Activated CD4-positive, alpha-beta T cell treated with anti-CD3 and anti-CD28 coated beads, Interleukin-2, amount 10 ng/mL, durations not matched to agents 7 days and 5 days (primary cell): ENCODE measurements around the gene GPR82. TPM values are rescaled to one million over a fixed set of nuclear protein-coding genes. Genes with fewer than 3 reads are reported as not detected.

Experiments
- CTCF ChIA-PET: fragments of 350-600 bp; sonication (Branson Sonifier 250); formaldehyde crosslinking; loops from one replicate; lab custom pipeline; 2021; ENCODE audit warnings: antibody characterized with exemption; lab: Charles Lee
- POLR2A ChIA-PET: fragments of 350-600 bp; sonication (Branson Sonifier 250); formaldehyde crosslinking; loops from one replicate; lab custom pipeline; 2021; ENCODE audit warnings: antibody characterized with exemption; lab: Charles Lee
- DNase-seq: peaks from one replicate; pipeline ENCODE4 v3.0.0-alpha.2; 2020
- H3K27ac Mint-ChIP-seq: one replicate; pipeline ENCODE4 v1.8.0; 2021; ENCODE audit warnings: mild to moderate bottlenecking, moderate library complexity, mixed read lengths
- H3K27me3 Mint-ChIP-seq: one replicate; pipeline ENCODE4 v1.8.0; 2021; ENCODE audit warnings: mixed read lengths
- H3K36me3 Mint-ChIP-seq: one replicate; pipeline ENCODE4 v1.8.0; 2021; ENCODE audit warnings: low read depth, mixed read lengths
- H3K4me1 Mint-ChIP-seq: one replicate; pipeline ENCODE4 v1.8.0; 2021; ENCODE audit warnings: mixed read lengths
- H3K4me3 Mint-ChIP-seq: one replicate; pipeline ENCODE4 v1.8.0; 2021; ENCODE audit warnings: mild to moderate bottlenecking, moderate library complexity, mixed read lengths
- H3K9me3 Mint-ChIP-seq: one replicate; pipeline ENCODE4 v1.8.0; 2021; ENCODE audit warnings: mixed read lengths
- total RNA-seq, 2 experiments: library from RNA; stranded (reverse); gene quantifications; one replicate each; pipeline ENCODE4 v1.2.3, GENCODE V29; 2021

The GPR82 gene
- total RNA-seq, 2 experiments from 2014 or later, result not detected

- H3K27ac Mint-ChIP-seq, result no peak overlapping the region
- CTCF ChIA-PET, result no interaction called here
These were observed 1.8 kb upstream of the GPR82 start for GRCh38 chrX:41722214-41722613.

GRCh38 chrX:41722816-41723618, 964 bp upstream of the GPR82 start:
- no peak overlapping the region for H3K4me3 Mint-ChIP-seq
- ChIA-PET CTCF (interaction anchor here (1.1 kb wide), 1 partner anchor 12 kb away, joined by 5 read pairs; no protein-coding TSS in a partner anchor), POLR2A (no interaction called here)
- H3K9me3 Mint-ChIP-seq, result peaks cover 19% of the 10 kb centered on the region
- H3K27me3 Mint-ChIP-seq, result no peaks in the 10 kb centered on the region
- no peak for DNase-seq
- no peak overlapping the region for H3K27ac Mint-ChIP-seq
- H3K36me3 Mint-ChIP-seq, result peaks cover 37% of the 10 kb centered on the region
- peaks cover 37% of the 10 kb centered on the region for H3K4me1 Mint-ChIP-seq

More at GRCh38 chrX:41722214-41722613, 1.8 kb upstream of the GPR82 start:
- Mint-ChIP-seq H3K36me3 (peaks cover 42% of the 10 kb centered on the region), H3K27me3 (no peaks in the 10 kb centered on the region), H3K4me3 (no peak overlapping the region), H3K9me3 (peaks cover 19% of the 10 kb centered on the region), H3K4me1 (peaks cover 37% of the 10 kb centered on the region)
- POLR2A ChIA-PET, result no interaction called here
- no peak for DNase-seq

- Mint-ChIP-seq H3K27me3 (no peaks in the 10 kb centered on the region), H3K4me3 (no peak overlapping the region), H3K36me3 (peaks cover 4% of the 10 kb centered on the region), H3K27ac (no peak overlapping the region), H3K9me3 (no peaks in the 10 kb centered on the region), H3K4me1 (peaks cover 19% of the 10 kb centered on the region)
- ChIA-PET POLR2A (no interaction called here), CTCF (no interaction called here)
- DNase-seq, result no peak
These were observed 4.1 kb downstream of the GPR82 start for GRCh38 chrX:41728125-41728524.

- ChIA-PET CTCF (no interaction called here), POLR2A (no interaction called here)
- no peak overlapping the region for H3K4me3 Mint-ChIP-seq
- H3K27ac Mint-ChIP-seq, result no peak overlapping the region
- H3K27me3 Mint-ChIP-seq, result no peaks in the 10 kb centered on the region
- no peaks in the 10 kb centered on the region for H3K9me3 Mint-ChIP-seq
- no peaks in the 10 kb centered on the region for H3K36me3 Mint-ChIP-seq
- H3K4me1 Mint-ChIP-seq, result peaks cover 19% of the 10 kb centered on the region
- DNase-seq, result no peak
These were observed 6.1 kb downstream of the GPR82 start for GRCh38 chrX:41730081-41730480.

GRCh38 chrX:41732260-41732659, 8.3 kb downstream of the GPR82 start:
- CTCF ChIA-PET, result no interaction called here
- H3K27me3 Mint-ChIP-seq, result no peaks in the 10 kb centered on the region
- H3K9me3 Mint-ChIP-seq, result no peaks in the 10 kb centered on the region
- H3K27ac Mint-ChIP-seq, result no peak overlapping the region
- POLR2A ChIA-PET, result no interaction called here
- no peak for DNase-seq
- H3K4me1 Mint-ChIP-seq, result peaks cover 32% of the 10 kb centered on the region
- H3K4me3 Mint-ChIP-seq, result no peak overlapping the region
- H3K36me3 Mint-ChIP-seq, result peaks cover 3% of the 10 kb centered on the region

- ChIA-PET POLR2A (no interaction called here), CTCF (no interaction called here)
- Mint-ChIP-seq H3K36me3 (peaks cover 3% of the 10 kb centered on the region), H3K4me3 (peak overlapping the region; percentile 9), H3K27ac (peak overlapping the region; percentile 87), H3K4me1 (peaks cover 33% of the 10 kb centered on the region), H3K27me3 (no peaks in the 10 kb centered on the region), H3K9me3 (no peaks in the 10 kb centered on the region)
- peak; percentile 13 for DNase-seq
These were observed 10.0 kb downstream of the GPR82 start for GRCh38 chrX:41733939-41734338.

GRCh38 chrX:41734530-41734929, 10.5 kb downstream of the GPR82 start:
- Mint-ChIP-seq H3K4me1 (peaks cover 33% of the 10 kb centered on the region), H3K4me3 (peak overlapping the region; percentile 9), H3K27ac (peak overlapping the region; percentile 87), H3K36me3 (peaks cover 3% of the 10 kb centered on the region), H3K9me3 (no peaks in the 10 kb centered on the region), H3K27me3 (no peaks in the 10 kb centered on the region)
- peak; percentile 7 for DNase-seq
- CTCF ChIA-PET, result interaction anchor here (0.8 kb wide), 1 partner anchor 422 kb away, joined by 3 read pairs; no protein-coding TSS in a partner anchor
- POLR2A ChIA-PET, result no interaction called here

GRCh38 chrX:41737065-41737464, 13.1 kb downstream of the GPR82 start:
- H3K36me3 Mint-ChIP-seq, result peaks cover 3% of the 10 kb centered on the region
- no peak overlapping the region for H3K27ac Mint-ChIP-seq
- CTCF ChIA-PET, result no interaction called here

GRCh38 chrX:41739871-41740270, 15.9 kb downstream of the GPR82 start:
- Mint-ChIP-seq H3K4me3 (no peak overlapping the region), H3K9me3 (no peaks in the 10 kb centered on the region), H3K27me3 (no peaks in the 10 kb centered on the region), H3K27ac (no peak overlapping the region), H3K4me1 (peaks cover 20% of the 10 kb centered on the region), H3K36me3 (peaks cover 13% of the 10 kb centered on the region)
- DNase-seq, result no peak
- CTCF ChIA-PET, result interaction anchor here (1.2 kb wide), 1 partner anchor 20 kb away, joined by 3 read pairs; no protein-coding TSS in a partner anchor
- POLR2A ChIA-PET, result no interaction called here

More at GRCh38 chrX:41737065-41737464, 13.1 kb downstream of the GPR82 start:
- peaks cover 30% of the 10 kb centered on the region for H3K4me1 Mint-ChIP-seq
- H3K9me3 Mint-ChIP-seq, result no peaks in the 10 kb centered on the region
- POLR2A ChIA-PET, result no interaction called here
- no peaks in the 10 kb centered on the region for H3K27me3 Mint-ChIP-seq
- no peak overlapping the region for H3K4me3 Mint-ChIP-seq
- DNase-seq, result peak; percentile 49

GRCh38 chrX:41750716-41751115, 26.7 kb downstream of the GPR82 start:
- no peaks in the 10 kb centered on the region for H3K27me3 Mint-ChIP-seq
- no peaks in the 10 kb centered on the region for H3K9me3 Mint-ChIP-seq
- ChIA-PET CTCF (interaction anchor here (0.6 kb wide), 1 partner anchor 48 kb away, joined by 3 read pairs; no protein-coding TSS in a partner anchor), POLR2A (no interaction called here)
- DNase-seq, result no peak
- no peak overlapping the region for H3K27ac Mint-ChIP-seq
- H3K4me1 Mint-ChIP-seq, result no peaks in the 10 kb centered on the region
- no peak overlapping the region for H3K4me3 Mint-ChIP-seq
- peaks cover 4% of the 10 kb centered on the region for H3K36me3 Mint-ChIP-seq

GRCh38 chrX:41758401-41758800, 34.4 kb downstream of the GPR82 start:
- Mint-ChIP-seq H3K9me3 (no peaks in the 10 kb centered on the region), H3K27me3 (no peaks in the 10 kb centered on the region), H3K27ac (no peak overlapping the region), H3K4me3 (no peak overlapping the region), H3K36me3 (peaks cover 4% of the 10 kb centered on the region), H3K4me1 (no peaks in the 10 kb centered on the region)
- no peak for DNase-seq
- CTCF ChIA-PET, result no interaction called here
- POLR2A ChIA-PET, result no interaction called here

- peak; percentile 15 for DNase-seq
- no peaks in the 10 kb centered on the region for H3K4me1 Mint-ChIP-seq
- no peaks in the 10 kb centered on the region for H3K27me3 Mint-ChIP-seq
- H3K27ac Mint-ChIP-seq, result no peak overlapping the region
- no peak overlapping the region for H3K4me3 Mint-ChIP-seq
- H3K9me3 Mint-ChIP-seq, result no peaks in the 10 kb centered on the region
- H3K36me3 Mint-ChIP-seq, result peaks cover 3% of the 10 kb centered on the region
- CTCF ChIA-PET, result interaction anchor here (1.0 to 2.1 kb wide), 5 partner anchors 10 to 211 kb away, joined by 3 to 5 read pairs (median 4); no protein-coding TSS in a partner anchor
- POLR2A ChIA-PET, result no interaction called here
These were observed 35.8 kb downstream of the GPR82 start for GRCh38 chrX:41759817-41760216.

GRCh38 chrX:41761169-41761568, 37.2 kb downstream of the GPR82 start:
- no peak overlapping the region for H3K4me3 Mint-ChIP-seq
- no peak overlapping the region for H3K27ac Mint-ChIP-seq
- CTCF ChIA-PET, result interaction anchor here (0.6 kb wide), 1 partner anchor 394 kb away, joined by 3 read pairs; no protein-coding TSS in a partner anchor
- DNase-seq, result no peak
- H3K27me3 Mint-ChIP-seq, result no peaks in the 10 kb centered on the region
- POLR2A ChIA-PET, result no interaction called here
- peaks cover 2% of the 10 kb centered on the region for H3K36me3 Mint-ChIP-seq
- H3K9me3 Mint-ChIP-seq, result no peaks in the 10 kb centered on the region
- no peaks in the 10 kb centered on the region for H3K4me1 Mint-ChIP-seq
